CD4-positive, alpha-beta T cell treated with Interleukin-4 for 1 hour (primary cell): ENCODE data around the gene ARPC1B.
"Not testable (repeated sequence)": the region's sequence is repeated elsewhere in the genome, so short reads cannot be mapped to it uniquely, and the experiment has no call there.

Experiments used
- DNase-seq, 2 donors: peaks; one replicate each; pipeline ENCODE4 v3.0.0-alpha.2; 2020 to 2022

Gene ARPC1B

DNA sequence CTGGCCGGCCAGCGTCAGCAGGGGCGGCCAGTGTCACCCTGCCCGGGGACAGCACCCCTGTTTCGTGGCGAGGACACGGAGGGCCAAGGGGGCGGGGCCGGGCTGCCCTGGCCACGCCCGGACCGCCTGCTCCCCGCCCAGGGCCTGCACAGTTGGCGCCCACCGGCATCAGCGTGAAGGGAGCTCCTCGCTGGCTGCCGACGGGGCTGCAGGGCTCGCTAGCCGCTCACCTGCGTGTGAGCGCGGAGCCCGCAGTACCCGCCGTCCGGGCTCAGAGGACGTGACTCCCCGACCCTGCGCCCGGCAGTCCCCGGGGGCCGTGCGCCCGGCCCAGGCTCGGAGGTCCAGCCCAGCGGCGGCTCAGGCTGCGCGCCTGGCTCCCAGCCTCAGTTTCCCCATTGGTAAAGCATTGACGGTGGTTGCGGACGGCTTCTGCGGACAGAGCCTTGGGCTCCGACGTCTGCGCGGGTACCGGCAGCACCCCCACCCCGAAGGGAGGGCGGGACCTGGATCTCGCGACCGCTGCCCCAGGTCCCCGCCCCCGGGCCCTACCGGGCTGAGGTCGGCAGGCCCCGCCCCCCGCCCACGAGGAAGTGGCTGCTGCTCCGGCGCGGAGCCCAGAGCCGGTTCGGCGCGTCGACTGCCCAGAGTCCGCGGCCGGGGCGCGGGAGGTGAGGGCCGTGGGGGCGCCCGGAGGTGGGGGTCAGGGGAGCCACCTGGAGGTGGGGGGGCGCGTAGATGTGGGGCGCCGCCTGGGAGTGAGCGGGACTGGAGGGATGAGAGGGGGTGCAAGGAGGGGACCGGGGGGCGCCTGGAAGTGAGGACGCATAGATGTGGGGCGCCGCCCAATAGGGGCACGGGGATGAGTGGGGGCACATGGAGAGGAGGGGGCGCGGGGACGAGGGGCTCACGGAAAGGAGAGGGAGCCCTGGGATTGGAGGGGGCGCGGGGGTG is at the start of gene ARPC1B:
TSS of gene ARPC1B (plus strand) at position 620 of the 954 bp plus-strand sequence. CDS start 10,985 bp downstream, outside the sequence.
- peak; percentile 86 for DNase-seq

DNA sequence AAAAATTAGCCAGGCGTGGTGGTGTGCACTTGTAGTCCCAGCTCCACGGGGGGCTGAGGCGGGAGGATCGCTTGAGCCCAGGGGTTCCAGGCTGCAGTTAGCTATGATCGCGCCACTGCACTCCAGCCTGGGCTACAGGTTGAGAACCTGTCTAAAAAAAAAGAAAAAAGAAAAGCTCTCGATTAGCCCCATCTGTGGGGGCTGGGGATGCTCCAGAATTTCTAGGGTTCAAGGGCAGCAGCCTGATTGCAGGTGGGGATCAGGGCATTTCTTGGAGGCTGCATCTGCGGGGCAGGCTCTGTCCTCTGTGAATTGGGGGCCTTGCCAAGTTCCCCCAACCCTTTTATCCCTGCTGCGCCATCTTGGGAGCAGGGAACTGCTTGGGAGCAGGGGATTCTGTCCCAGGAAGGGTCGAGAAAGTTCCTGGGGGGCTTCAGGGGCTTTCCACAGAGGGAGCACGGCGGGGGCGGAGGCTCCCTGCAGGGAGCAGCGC is 49.5 kb upstream of the ARPC1B start:
- DNase-seq: no peak

DNA sequence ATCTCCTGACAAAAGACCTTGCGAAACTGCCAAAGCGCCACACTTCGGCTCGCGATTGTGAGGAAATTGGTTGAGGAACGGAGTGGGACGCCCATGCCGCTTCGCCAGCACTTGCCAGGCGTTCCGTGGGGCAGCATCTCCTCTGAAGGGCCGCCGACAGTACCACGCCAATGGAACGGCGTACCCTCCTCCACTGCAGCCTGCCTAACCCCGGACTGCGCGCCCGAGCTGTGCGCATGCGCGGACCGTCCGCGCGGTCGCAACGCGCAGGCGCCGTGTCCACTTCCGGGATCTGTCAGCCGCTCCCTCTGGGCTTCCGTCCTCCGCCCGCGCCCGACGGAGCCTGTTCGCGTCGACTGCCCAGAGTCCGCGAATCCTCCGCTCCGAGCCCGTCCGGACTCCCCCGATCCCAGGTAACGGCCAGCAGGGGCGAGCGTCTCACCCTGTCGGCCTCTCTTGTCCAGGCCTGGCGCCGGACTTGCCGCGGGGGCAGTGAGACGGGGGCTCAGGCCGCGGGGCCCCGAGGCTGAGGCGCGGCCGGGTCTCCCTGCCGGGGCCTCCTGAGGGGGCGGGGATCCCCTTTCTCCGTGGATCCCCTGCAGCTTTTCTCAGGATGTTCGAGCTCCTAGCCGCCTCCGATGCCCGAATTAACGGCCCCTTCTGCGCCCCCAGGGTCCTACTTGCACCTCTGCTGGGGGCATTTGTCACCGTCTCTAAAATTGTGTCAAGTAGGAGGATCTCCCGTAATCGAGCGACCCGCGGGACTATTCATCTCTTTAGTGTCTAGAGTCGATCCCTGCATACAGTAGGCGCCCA is 48.7 kb upstream of the ARPC1B start, which contains the start of gene ARPC1A:
TSS of gene ARPC1A (plus strand) at position 307 of the 816 bp plus-strand sequence. CDS start 7,456 bp downstream, outside the sequence.
- DNase-seq: peak; percentile 93

- no peak for DNase-seq
Measured at GRCh38 chr7:99326408-99326782, 48.1 kb upstream of the ARPC1B start.

- peak; percentile 15 to 32 for DNase-seq
Measured at GRCh38 chr7:99330314-99330961, 44.1 kb upstream of the ARPC1B start.

DNA sequence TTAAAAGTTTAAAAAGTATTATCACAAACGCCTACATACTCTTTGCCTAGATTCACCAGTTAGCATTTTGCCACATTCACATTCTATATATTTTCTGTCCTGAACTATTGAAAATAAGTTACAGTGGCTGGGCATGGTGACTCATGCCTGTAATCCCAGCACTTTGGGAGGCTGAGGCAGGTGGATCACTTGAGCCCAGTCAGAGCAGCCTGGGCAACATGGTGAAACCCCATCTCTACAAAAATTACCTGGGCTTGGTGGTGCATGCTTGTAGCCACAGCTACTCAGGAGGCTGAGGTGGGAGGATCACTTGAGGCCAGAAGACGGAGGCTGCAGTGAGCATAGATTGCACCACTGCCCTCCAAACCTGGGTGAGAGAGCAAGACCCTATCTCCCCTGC is 43.5 kb upstream of the ARPC1B start:
- no peak for DNase-seq

GRCh38 chr7:99339595-99339994 is 34.9 kb upstream of the ARPC1B start:
- no peak for DNase-seq

DNA sequence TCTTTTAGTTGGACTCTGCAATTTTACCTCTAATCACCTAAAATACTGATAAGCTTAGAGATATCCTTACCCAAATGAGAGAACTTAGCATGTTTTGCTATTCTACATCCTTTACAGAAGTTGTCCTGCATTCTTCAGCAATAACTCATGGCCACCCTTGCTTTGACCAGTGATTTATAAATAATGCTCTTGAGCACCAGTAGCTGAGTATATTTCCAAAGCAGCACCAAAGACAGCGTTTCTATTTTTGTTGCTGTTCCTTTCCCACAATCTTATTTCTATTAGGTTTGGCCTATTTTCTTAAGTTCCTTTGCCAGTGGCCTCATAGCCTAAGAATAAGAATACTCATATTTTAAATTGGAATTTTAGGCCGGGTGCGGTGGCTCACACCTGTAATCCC is 33.9 kb upstream of the ARPC1B start:
- no peak for DNase-seq

GRCh38 chr7:99344061-99344647 is 30.4 kb upstream of the ARPC1B start:
- DNase-seq: no peak

- not testable (repeated sequence) for DNase-seq
Measured at GRCh38 chr7:99350641-99351040, 23.9 kb upstream of the ARPC1B start.

GRCh38 chr7:99352247-99352646 is 22.3 kb upstream of the ARPC1B start:
- DNase-seq: no peak

DNA sequence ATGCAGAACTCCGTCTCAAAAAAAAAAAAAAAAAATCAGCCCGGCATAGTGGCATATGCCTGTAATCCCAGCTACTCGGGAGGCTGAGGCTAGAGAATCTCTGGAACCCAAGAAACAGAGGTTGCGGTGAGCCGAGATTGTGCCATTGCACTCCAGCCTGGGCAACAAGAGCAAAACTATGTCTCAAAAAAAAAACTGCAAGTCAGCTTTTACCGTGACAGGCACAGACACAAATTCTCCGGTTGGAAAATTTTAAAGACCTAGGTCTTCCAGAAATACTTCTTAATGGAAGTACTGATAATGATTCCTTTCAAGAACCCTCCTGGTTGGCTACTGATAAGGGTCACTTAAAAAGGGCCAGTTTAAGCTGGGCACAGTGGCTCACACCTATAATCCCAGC is 19.4 kb upstream of the ARPC1B start:
- no peak for DNase-seq

DNA sequence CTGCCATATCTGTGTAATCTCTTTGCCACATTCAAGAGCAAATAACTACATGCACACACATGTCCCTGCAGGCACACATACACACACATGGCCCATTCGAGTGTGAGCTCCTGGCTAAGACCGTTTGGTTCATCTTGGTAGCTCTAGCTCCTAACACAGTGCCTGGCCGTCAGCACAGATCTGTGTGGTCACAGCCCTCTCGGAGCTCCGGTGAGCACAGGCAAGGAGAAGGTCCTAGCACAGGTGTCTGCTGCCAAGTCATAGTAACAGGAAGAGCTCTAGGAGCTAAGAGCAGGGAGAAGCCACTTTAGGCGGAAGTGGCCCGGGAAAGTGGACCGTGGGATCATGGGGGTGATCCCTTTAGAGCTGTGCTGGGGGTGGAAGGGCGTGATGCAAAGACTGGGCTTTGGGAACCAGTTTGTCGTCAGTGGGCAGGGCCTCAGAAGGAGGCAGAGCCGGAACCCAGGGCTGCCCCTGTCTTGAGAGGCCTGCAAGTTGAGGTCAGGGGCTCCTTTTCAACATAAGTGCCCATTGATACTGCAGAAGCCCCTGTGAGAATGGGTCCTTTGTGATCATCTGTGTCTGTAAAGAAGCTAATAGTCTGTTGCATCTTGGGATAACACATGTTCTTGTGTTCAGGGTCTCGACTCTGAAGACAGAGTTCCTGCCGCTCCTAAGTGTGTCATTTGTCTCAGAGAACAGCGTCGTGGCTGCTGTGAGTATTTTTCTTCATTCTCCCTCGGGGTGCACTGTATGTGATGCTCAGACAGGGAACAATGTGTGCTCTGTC is 16.6 kb upstream of the ARPC1B start:
- no peak for DNase-seq

- DNase-seq: not testable (repeated sequence)
Measured at GRCh38 chr7:99358521-99358920, 16.0 kb upstream of the ARPC1B start.

DNA sequence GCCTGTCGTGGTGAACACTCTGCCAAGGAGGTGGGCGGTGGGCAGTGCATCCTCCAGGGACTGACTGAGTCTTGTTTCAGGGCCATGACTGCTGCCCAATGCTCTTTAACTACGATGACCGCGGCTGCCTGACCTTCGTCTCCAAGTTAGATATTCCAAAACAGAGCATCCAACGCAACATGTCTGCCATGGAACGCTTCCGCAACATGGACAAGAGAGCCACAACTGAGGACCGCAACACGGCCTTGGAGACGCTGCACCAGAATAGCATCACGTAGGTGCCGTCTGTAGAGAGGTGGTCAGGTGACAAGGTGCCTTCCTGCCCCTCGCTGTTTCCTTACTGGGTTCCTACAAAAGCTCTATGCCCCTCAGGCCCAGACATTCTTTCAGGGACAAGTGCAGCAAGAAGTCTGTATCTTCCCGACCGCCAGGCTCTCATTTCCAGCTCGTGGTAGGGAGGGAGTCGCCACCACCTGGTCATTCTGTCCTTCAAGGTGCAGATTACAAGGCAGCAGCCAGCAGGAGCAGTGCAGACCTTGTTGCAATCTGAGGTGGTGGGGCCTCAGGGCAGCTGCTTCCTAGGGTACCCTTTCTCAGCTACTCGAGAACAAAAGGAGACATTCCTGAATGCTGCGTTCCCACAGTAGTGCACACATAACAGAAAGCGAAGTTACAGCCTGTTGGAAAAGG is 14.9 kb upstream of the ARPC1B start:
- no peak for DNase-seq

- no peak for DNase-seq
Measured at GRCh38 chr7:99362801-99363200, 11.7 kb upstream of the ARPC1B start.

DNA sequence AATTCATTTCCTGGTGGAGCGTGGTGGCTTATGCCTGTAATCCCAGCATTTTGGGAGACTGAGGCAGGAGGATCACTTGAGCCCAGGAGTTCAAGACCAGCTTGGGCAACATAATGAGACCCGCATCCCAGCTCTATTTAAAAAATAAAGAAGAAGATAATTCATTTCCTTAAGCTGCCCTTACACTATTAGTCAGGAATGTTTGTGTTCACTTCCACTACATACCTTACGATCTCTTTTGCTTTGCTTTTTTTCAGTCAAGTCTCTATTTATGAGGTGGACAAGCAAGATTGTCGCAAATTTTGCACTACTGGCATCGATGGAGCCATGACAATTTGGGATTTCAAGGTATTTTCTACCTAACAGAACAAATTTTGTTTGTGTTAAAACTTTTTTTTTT is 11.2 kb upstream of the ARPC1B start:
- DNase-seq: no peak

GRCh38 chr7:99365318-99366141 is 9.0 kb upstream of the ARPC1B start:
- peak; percentile 72 to 76 for DNase-seq

- DNase-seq: no peak
Measured at GRCh38 chr7:99366646-99367045, 7.9 kb upstream of the ARPC1B start.

DNA sequence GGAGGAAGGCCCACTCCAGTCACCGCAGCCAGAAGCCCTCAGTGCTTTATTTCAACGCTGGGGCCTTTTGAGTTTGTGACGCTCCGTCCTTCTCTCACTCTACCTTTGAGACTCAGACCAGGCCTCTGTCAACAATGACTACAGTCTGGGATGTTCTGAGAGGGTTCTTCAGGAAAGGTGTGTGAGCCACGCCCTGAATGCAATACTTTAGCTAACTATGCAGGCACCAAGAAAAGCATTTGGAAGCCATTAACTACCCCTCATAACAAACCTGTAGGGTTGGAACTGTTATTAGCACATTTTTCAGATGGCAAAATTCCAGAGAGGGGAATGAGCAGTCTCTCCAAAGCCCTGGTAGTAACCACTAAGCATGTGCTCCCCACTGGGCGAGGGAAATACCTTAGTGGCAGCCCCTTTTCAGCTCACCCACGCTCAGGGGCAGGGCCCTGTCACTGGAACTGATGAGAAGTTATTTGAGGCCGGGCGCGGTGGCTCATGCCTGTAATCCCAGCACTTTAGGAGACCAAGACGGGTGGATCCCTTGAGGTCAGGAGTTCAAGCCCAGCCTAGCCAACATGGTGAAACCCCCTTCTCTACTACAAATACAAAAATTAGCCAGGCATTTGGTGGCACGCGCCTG is 5.7 kb upstream of the ARPC1B start:
- no peak for DNase-seq
